ENCODE data around the gene FAM83E. TPM values are rescaled to one million over a fixed set of nuclear protein-coding genes. Genes with fewer than 3 reads are reported as not detected.
A peak's percentile ranks its signal among the peaks of the same experiment; 100 is the strongest.

Gene FAM83E
- total RNA-seq, 2 donors from 2014 or later, result 2.8 to 8.8 TPM

DNA sequence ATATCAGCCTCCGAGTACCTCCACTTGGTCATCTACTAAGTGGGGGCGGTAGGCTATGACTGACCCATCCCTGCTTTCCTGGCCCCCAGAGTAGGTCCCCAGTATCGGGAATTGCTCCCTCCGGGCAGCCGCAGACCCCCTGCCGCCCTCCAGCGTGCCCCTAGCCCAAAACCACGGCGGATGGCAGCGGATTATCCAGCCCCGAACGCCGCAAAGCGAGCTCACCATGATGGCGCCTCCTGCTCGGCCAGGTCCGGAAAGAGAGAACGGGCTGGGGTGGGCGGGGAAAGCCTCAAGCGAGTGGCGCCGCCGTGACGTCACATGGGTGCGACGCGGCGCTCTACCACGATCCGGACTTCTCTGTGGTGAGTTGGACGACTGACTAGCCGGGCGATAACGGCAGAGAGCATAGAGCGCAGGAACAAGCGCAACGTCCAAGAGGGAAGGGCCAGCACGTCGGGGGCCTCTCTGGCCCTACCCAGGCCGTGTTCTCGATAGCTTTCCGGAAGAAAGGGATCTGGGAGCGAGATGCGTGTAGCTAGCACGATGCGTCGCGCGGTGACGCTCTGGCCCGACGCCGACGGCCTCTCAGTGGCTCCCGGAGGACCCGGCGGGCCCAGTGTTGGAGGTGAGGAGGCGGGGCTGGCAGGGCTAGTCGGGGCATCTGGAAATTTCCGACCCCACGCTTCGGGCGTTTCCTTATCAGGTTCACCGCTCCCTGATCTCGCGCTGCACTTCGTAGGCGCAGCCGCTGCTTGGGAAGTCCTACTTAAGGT is 4.2 kb upstream of the FAM83E start, which contains the start of the genes RPL18 and SPHK2:
TSS of gene RPL18 (minus strand) at position 263 of the 776 bp plus-strand sequence. CDS start at position 228, 35 bp downstream.
TSS of gene SPHK2 (plus strand) at position 591 of the 776 bp plus-strand sequence. CDS start 1,009 bp downstream, outside the sequence.
- Histone ChIP-seq H3K27ac (peak within 1 kb of the TSS; percentile 88), H3K36me3 (peaks cover 16 to 21% of the 10 kb centered on the region in 2 donors), H3K4me1 (replicated peaks) (peaks cover 26% of the 10 kb centered on the region), H3K9me3 (no peaks in the 10 kb centered on the region), H3K27me3 (replicated peaks; ENCODE audit: insufficient read depth) (no peaks in the 10 kb centered on the region), H3K4me3 (peak within 1 kb of the TSS; percentile 83 to 89)
- TF ChIP-seq CTCF (IDR thresholded peaks at IDR 0.05) (peak in 2 of 4 experiments; percentile 7 to 33), POLR2A (IDR thresholded peaks at IDR 0.05) (peak; percentile 78), POLR2AphosphoS5 (IDR thresholded peaks at IDR 0.05) (peak; percentile 100)
- intact Hi-C loops (cut with DNase I), result no loop called here
- DNase-seq (ENCODE audit: low spot score), result peak; percentile 99
- under 1% methylated on average over 67 of the region's 69 CpGs for WGBS

DNA sequence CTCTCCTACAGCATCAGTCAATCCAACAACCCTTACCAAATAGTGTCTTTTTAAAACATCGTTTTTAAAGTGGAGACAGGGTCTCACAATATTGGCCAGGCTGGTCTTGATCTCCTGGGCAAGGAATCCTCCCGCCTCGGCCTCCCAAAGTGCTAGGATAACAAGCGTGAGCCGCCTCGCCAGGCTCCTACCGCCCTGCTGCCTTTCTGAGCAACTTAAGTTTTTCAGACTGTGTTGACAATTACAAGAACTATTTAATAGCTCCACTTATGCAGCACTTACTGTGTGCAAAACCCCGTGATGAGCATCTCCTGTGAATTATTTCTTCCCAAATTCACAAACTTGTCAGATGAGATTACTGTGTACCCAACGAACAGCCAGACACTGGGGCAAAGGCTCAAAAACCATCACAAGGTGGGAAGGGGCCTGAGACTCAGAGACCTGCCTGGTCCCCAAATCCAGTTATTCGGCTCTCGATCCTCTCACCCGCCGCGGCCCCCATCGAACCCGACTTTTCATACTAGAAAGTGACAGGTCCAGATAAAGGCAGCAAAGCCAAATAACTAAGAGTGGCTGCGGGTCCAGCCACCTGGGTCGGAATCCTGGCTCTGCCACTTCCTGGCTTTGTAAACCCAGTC is 3.5 kb upstream of the FAM83E start:
- peak overlapping the region; percentile 83 to 89 for H3K4me3 ChIP-seq
- no peaks in the 10 kb centered on the region for H3K9me3 ChIP-seq
- intact Hi-C loops (cut with DNase I), result no loop called here
- DNase-seq (ENCODE audit: low spot score), result no peak
- TF ChIP-seq POLR2AphosphoS5 (IDR thresholded peaks at IDR 0.05), result no peak
- no peak for TF ChIP-seq CTCF (IDR thresholded peaks at IDR 0.05)
- no peak for TF ChIP-seq POLR2A (IDR thresholded peaks at IDR 0.05)
- no peaks in the 10 kb centered on the region for H3K27me3 ChIP-seq (replicated peaks; ENCODE audit: insufficient read depth)
- peaks cover 16 to 21% of the 10 kb centered on the region in 2 donors for H3K36me3 ChIP-seq
- WGBS, result 2% methylated on average over 18 of the region's 18 CpGs
- peaks cover 26% of the 10 kb centered on the region for H3K4me1 ChIP-seq (replicated peaks)
- peak overlapping the region; percentile 88 for H3K27ac ChIP-seq

- WGBS, result 37% methylated on average over 18 of the region's 18 CpGs
- TF ChIP-seq POLR2A (IDR thresholded peaks at IDR 0.05), result no peak
- TF ChIP-seq CTCF (IDR thresholded peaks at IDR 0.05), result peak in 1 of 4 experiments; percentile 14
- TF ChIP-seq POLR2AphosphoS5 (IDR thresholded peaks at IDR 0.05), result peak; percentile 53
- Histone ChIP-seq H3K27ac (peak overlapping the region; percentile 88), H3K9me3 (no peaks in the 10 kb centered on the region), H3K4me1 (replicated peaks) (peaks cover 26% of the 10 kb centered on the region), H3K4me3 (peak overlapping the region; percentile 83 to 89), H3K27me3 (replicated peaks; ENCODE audit: insufficient read depth) (no peaks in the 10 kb centered on the region), H3K36me3 (peaks cover 16 to 21% of the 10 kb centered on the region in 2 donors)
- peak; percentile 55 for DNase-seq (ENCODE audit: low spot score)
- intact Hi-C loops (cut with DNase I), result no loop called here
These were observed 2.5 kb upstream of the FAM83E start for GRCh38 chr19:48617146-48617937.

DNA sequence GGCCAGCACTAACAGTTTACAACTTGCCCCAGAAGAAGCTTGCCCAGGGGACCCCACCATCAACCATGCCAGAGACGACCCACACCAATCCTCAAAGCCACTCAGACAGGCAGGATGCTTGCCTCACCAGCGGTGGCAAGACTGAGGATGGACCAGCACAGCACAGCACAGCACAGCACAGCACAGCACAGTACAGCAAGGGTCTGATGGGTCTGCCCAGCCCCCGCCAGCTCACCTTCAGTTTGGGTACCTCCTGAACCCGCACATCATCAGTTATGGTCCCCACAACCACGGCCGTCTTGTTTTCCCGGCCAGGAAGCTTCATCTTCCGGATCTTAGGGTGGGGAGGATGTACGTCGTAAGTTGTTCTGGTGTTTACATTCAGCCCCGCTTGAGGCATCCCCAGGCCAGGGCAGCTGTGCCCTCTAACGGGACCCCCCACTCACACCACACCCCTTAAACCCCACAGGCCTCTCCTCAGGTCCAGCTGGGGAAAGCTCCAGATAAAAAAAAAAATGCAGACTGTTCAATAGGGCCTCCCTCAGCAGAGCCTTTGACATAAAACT is 1.7 kb upstream of the FAM83E start:
- 65% methylated on average over 12 of the region's 12 CpGs for WGBS

More for the DNA sequence above, 1.7 kb upstream of the FAM83E start:
- peak overlapping the region; percentile 83 to 89 for H3K4me3 ChIP-seq
- no peaks in the 10 kb centered on the region for H3K9me3 ChIP-seq
- H3K4me1 ChIP-seq (replicated peaks), result peaks cover 26% of the 10 kb centered on the region
- no peaks in the 10 kb centered on the region for H3K27me3 ChIP-seq (replicated peaks; ENCODE audit: insufficient read depth)
- TF ChIP-seq POLR2AphosphoS5 (IDR thresholded peaks at IDR 0.05) (no peak), CTCF (IDR thresholded peaks at IDR 0.05) (no peak), POLR2A (IDR thresholded peaks at IDR 0.05) (no peak)
- no peak for DNase-seq (ENCODE audit: low spot score)
- peak overlapping the region; percentile 88 for H3K27ac ChIP-seq
- peaks cover 16 to 21% of the 10 kb centered on the region in 2 donors for H3K36me3 ChIP-seq
- intact Hi-C loops (cut with DNase I), result no loop called here

Data from prostate gland (tissue), 2 donors.